ENCODE data around the gene ASAP3. TPM values are rescaled to one million over a fixed set of nuclear protein-coding genes. Genes with fewer than 3 reads are reported as not detected.

ASAP3 gene
- total RNA-seq, 1 experiment from 2014 or later: 71.2 TPM

DNA sequence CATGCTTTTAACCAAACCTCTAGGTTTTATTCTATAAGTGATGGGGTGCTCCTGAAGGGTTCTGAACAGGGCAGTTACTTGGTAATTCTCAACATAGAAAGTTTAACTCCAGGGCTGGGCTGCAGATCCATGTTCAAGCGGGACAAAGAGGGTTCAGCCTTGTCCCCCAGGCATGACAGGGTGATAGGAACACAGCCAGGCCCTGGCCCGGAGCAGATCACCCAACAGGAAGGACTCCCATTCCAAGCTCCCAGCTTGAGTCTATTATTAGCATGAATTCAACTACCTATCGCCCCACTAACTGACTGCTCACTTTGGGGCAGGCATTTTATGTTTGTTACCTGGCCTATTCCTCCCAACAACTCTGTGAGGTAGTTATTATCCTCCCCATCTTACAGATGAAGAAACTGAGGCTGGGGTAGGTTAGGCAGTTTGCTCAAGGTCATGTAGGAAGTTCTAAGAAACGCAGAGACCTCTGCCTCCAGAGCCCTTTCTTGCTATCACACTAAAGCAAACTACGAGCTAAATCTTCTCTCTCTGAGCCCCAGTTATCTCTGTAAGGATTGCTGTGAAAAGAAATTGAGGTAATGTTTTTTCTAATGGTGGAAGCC, 14.5 kb downstream of the ASAP3 start:
- DNase-seq (ENCODE audit: low spot score) (no peak), ATAC-seq (no peak)
- no peak overlapping the region for H3K4me3 Mint-ChIP-seq
- TF ChIP-seq ARID4B (CRISPR knock-in tag; IDR thresholded peaks at IDR 0.05; ENCODE audit: borderline replicate concordance): no peak
- TF ChIP-seq MXD4 (CRISPR knock-in tag; IDR thresholded peaks at IDR 0.05; ENCODE audit: borderline replicate concordance): no peak
- no peak for TF ChIP-seq FOXJ3 (CRISPR knock-in tag; IDR thresholded peaks at IDR 0.05; ENCODE audit: borderline replicate concordance)
- no peak for TF ChIP-seq JAZF1 (CRISPR knock-in tag; IDR thresholded peaks at IDR 0.05)
- TF ChIP-seq, protein P1, sequence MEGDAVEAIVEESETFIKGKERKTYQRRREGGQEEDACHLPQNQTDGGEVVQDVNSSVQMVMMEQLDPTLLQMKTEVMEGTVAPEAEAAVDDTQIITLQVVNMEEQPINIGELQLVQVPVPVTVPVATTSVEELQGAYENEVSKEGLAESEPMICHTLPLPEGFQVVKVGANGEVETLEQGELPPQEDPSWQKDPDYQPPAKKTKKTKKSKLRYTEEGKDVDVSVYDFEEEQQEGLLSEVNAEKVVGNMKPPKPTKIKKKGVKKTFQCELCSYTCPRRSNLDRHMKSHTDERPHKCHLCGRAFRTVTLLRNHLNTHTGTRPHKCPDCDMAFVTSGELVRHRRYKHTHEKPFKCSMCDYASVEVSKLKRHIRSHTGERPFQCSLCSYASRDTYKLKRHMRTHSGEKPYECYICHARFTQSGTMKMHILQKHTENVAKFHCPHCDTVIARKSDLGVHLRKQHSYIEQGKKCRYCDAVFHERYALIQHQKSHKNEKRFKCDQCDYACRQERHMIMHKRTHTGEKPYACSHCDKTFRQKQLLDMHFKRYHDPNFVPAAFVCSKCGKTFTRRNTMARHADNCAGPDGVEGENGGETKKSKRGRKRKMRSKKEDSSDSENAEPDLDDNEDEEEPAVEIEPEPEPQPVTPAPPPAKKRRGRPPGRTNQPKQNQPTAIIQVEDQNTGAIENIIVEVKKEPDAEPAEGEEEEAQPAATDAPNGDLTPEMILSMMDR (IDR thresholded peaks at IDR 0.05): no peak
- TF ChIP-seq CREB1 (CRISPR knock-in tag; IDR thresholded peaks at IDR 0.05): no peak
- TF ChIP-seq ZNF671 (CRISPR knock-in tag; IDR thresholded peaks at IDR 0.05): no peak
- TF ChIP-seq NR1H2 (CRISPR knock-in tag; IDR thresholded peaks at IDR 0.05): no peak
- no peak for TF ChIP-seq ZNF219 (CRISPR knock-in tag; IDR thresholded peaks at IDR 0.05; ENCODE audit: borderline replicate concordance)
- no peak for TF ChIP-seq ZNF121 (CRISPR knock-in tag; IDR thresholded peaks at IDR 0.05)
- no peak for TF ChIP-seq CREM (CRISPR knock-in tag; IDR thresholded peaks at IDR 0.05)
- TF ChIP-seq, protein P2, sequence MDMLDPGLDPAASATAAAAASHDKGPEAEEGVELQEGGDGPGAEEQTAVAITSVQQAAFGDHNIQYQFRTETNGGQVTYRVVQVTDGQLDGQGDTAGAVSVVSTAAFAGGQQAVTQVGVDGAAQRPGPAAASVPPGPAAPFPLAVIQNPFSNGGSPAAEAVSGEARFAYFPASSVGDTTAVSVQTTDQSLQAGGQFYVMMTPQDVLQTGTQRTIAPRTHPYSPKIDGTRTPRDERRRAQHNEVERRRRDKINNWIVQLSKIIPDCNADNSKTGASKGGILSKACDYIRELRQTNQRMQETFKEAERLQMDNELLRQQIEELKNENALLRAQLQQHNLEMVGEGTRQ (CRISPR knock-in tag; IDR thresholded peaks at IDR 0.05): no peak
- TF ChIP-seq, protein P3, sequence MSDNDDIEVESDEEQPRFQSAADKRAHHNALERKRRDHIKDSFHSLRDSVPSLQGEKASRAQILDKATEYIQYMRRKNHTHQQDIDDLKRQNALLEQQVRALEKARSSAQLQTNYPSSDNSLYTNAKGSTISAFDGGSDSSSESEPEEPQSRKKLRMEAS (CRISPR knock-in tag; IDR thresholded peaks at IDR 0.05): no peak
- TF ChIP-seq TP53 (CRISPR knock-in tag; IDR thresholded peaks at IDR 0.05): no peak
- TF ChIP-seq, protein P4, sequence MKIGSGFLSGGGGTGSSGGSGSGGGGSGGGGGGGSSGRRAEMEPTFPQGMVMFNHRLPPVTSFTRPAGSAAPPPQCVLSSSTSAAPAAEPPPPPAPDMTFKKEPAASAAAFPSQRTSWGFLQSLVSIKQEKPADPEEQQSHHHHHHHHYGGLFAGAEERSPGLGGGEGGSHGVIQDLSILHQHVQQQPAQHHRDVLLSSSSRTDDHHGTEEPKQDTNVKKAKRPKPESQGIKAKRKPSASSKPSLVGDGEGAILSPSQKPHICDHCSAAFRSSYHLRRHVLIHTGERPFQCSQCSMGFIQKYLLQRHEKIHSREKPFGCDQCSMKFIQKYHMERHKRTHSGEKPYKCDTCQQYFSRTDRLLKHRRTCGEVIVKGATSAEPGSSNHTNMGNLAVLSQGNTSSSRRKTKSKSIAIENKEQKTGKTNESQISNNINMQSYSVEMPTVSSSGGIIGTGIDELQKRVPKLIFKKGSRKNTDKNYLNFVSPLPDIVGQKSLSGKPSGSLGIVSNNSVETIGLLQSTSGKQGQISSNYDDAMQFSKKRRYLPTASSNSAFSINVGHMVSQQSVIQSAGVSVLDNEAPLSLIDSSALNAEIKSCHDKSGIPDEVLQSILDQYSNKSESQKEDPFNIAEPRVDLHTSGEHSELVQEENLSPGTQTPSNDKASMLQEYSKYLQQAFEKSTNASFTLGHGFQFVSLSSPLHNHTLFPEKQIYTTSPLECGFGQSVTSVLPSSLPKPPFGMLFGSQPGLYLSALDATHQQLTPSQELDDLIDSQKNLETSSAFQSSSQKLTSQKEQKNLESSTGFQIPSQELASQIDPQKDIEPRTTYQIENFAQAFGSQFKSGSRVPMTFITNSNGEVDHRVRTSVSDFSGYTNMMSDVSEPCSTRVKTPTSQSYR (CRISPR knock-in tag; IDR thresholded peaks at IDR 0.05): no peak
- TF ChIP-seq, protein P5, sequence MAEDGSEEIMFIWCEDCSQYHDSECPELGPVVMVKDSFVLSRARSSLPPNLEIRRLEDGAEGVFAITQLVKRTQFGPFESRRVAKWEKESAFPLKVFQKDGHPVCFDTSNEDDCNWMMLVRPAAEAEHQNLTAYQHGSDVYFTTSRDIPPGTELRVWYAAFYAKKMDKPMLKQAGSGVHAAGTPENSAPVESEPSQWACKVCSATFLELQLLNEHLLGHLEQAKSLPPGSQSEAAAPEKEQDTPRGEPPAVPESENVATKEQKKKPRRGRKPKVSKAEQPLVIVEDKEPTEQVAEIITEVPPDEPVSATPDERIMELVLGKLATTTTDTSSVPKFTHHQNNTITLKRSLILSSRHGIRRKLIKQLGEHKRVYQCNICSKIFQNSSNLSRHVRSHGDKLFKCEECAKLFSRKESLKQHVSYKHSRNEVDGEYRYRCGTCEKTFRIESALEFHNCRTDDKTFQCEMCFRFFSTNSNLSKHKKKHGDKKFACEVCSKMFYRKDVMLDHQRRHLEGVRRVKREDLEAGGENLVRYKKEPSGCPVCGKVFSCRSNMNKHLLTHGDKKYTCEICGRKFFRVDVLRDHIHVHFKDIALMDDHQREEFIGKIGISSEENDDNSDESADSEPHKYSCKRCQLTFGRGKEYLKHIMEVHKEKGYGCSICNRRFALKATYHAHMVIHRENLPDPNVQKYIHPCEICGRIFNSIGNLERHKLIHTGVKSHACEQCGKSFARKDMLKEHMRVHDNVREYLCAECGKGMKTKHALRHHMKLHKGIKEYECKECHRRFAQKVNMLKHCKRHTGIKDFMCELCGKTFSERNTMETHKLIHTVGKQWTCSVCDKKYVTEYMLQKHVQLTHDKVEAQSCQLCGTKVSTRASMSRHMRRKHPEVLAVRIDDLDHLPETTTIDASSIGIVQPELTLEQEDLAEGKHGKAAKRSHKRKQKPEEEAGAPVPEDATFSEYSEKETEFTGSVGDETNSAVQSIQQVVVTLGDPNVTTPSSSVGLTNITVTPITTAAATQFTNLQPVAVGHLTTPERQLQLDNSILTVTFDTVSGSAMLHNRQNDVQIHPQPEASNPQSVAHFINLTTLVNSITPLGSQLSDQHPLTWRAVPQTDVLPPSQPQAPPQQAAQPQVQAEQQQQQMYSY (CRISPR knock-in tag; IDR thresholded peaks at IDR 0.05): no peak
- TF ChIP-seq KAT7 (CRISPR knock-in tag; IDR thresholded peaks at IDR 0.05; ENCODE audit: borderline replicate concordance): no peak
- no peak for TF ChIP-seq ELF4 (CRISPR knock-in tag; IDR thresholded peaks at IDR 0.05; ENCODE audit: low read depth)
- TF ChIP-seq SMAD4 (CRISPR knock-in tag; IDR thresholded peaks at IDR 0.05): no peak
- H3K27me3 Mint-ChIP-seq (ENCODE audit: low read depth): no peaks in the 10 kb centered on the region
- ChIA-PET POLR2A (no interaction called here), CTCF (no interaction called here)
- H3K36me3 Mint-ChIP-seq: no peaks in the 10 kb centered on the region
- no peak overlapping the region for H3K27ac Mint-ChIP-seq
- no peaks in the 10 kb centered on the region for H3K9me3 Mint-ChIP-seq
- 0 out of 2 replicates have a peak, but pooled peaks cover 7% of the 10 kb centered on the region for H3K4me1 Mint-ChIP-seq

Measured in WTC11 (cell line).